ENCODE measurements around the gene TSC1.

The TSC1 gene

DNA sequence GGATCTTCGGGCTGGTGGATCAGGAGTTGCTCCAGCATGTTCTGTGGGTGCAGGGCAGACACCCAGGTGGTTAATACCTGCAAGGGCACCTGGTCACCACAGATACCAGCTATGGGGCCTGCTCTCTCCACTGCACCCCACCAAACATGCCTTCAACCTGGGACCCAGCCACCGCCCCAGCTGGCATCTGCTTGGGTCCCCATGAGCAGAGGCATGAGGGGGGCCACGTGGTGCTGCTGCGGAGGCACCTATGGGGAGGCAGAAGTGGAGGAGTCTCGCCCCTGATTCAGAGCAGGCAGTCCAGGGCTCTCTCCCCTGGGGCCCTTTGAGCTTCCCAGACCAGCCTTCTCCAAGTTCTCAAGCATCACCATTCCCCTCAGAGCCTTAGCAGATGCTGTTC, 69.3 kb downstream of the TSC1 start:
- TF ChIP-seq EZH2phosphoT487 (IDR thresholded peaks at IDR 0.05; ENCODE audit: borderline replicate concordance) = no peak
- TF ChIP-seq, protein P1, sequence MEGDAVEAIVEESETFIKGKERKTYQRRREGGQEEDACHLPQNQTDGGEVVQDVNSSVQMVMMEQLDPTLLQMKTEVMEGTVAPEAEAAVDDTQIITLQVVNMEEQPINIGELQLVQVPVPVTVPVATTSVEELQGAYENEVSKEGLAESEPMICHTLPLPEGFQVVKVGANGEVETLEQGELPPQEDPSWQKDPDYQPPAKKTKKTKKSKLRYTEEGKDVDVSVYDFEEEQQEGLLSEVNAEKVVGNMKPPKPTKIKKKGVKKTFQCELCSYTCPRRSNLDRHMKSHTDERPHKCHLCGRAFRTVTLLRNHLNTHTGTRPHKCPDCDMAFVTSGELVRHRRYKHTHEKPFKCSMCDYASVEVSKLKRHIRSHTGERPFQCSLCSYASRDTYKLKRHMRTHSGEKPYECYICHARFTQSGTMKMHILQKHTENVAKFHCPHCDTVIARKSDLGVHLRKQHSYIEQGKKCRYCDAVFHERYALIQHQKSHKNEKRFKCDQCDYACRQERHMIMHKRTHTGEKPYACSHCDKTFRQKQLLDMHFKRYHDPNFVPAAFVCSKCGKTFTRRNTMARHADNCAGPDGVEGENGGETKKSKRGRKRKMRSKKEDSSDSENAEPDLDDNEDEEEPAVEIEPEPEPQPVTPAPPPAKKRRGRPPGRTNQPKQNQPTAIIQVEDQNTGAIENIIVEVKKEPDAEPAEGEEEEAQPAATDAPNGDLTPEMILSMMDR (conservative IDR thresholded peaks at IDR 0.05; ENCODE audit: low read length) = no peak
- no peaks in the 10 kb centered on the region for H3K9me3 ChIP-seq (ENCODE audit: insufficient read depth, low read depth, low read length)
- no peaks in the 10 kb centered on the region for H4K20me1 ChIP-seq (ENCODE audit: insufficient read depth, low read length, poor library complexity, severe bottlenecking)

DNA sequence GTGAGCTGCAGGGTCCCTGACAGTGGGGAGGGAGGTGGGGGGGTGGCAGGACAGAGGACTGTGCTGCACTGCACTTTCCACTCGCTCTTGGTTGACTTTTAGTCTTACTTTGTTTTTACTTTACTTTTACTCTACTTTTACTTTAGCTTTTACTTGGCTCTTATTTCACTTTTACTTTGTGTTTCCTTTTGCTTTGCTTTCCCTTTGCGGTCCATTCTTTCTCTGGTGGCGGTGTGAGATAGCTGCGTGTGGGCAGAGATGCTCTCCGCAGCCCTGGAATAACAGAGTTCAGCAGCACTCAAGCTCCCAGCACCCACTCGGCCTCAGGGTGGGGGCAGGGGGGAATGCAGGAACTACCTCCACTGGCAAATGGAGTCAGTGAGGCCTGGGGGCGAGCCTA, 71.0 kb downstream of the TSC1 start:
- Histone ChIP-seq H3K9me2 (replicated peaks; ENCODE audit: low read depth, low read length) (no peaks in the 10 kb centered on the region), H2AFZ (ENCODE audit: low read length) (no peak overlapping the region), H3K36me3 (ENCODE audit: insufficient read depth, low read length) (no peaks in the 10 kb centered on the region), H3F3A (ENCODE audit: low read depth) (no peaks in the 10 kb centered on the region), H3K79me2 (ENCODE audit: insufficient read depth, low read length) (peaks cover 2% of the 10 kb centered on the region), H4K20me1 (ENCODE audit: insufficient read depth, low read length, poor library complexity, severe bottlenecking) (no peaks in the 10 kb centered on the region), H3K27me3 (ENCODE audit: insufficient read depth, low read length, poor library complexity, severe bottlenecking) (no peaks in the 10 kb centered on the region), H3K4me2 (ENCODE audit: low read depth, low read length, poor library complexity, severe bottlenecking) (no peak overlapping the region), H3K9ac (ENCODE audit: low read depth, low read length, poor library complexity, severe bottlenecking) (no peak overlapping the region), H3K9me3 (ENCODE audit: insufficient read depth, low read depth, low read length) (no peaks in the 10 kb centered on the region), H3K4me1 (ENCODE audit: insufficient read depth, low read length, poor library complexity, severe bottlenecking) (peaks cover 16% of the 10 kb centered on the region), H3K4me3 (ENCODE audit: low read length, poor library complexity, severe bottlenecking) (no peak overlapping the region)
- no peak for TF ChIP-seq EZH2phosphoT487 (IDR thresholded peaks at IDR 0.05; ENCODE audit: borderline replicate concordance)
- TF ChIP-seq, protein P1 (conservative IDR thresholded peaks at IDR 0.05; ENCODE audit: low read length) = no peak

More for the DNA sequence above, 69.3 kb downstream of the TSC1 start:
- Histone ChIP-seq H3K4me2 (ENCODE audit: low read depth, low read length, poor library complexity, severe bottlenecking) (no peak overlapping the region), H3K4me3 (ENCODE audit: low read length, poor library complexity, severe bottlenecking) (no peak overlapping the region), H3K9me2 (replicated peaks; ENCODE audit: low read depth, low read length) (no peaks in the 10 kb centered on the region), H3K36me3 (ENCODE audit: insufficient read depth, low read length) (no peaks in the 10 kb centered on the region), H3K79me2 (ENCODE audit: insufficient read depth, low read length) (peaks cover 12% of the 10 kb centered on the region), H2AFZ (ENCODE audit: low read length) (no peak overlapping the region), H3F3A (ENCODE audit: low read depth) (no peaks in the 10 kb centered on the region), H3K27me3 (ENCODE audit: insufficient read depth, low read length, poor library complexity, severe bottlenecking) (no peaks in the 10 kb centered on the region), H3K9ac (ENCODE audit: low read depth, low read length, poor library complexity, severe bottlenecking) (no peak overlapping the region), H3K4me1 (ENCODE audit: insufficient read depth, low read length, poor library complexity, severe bottlenecking) (peaks cover 29% of the 10 kb centered on the region)

DNA sequence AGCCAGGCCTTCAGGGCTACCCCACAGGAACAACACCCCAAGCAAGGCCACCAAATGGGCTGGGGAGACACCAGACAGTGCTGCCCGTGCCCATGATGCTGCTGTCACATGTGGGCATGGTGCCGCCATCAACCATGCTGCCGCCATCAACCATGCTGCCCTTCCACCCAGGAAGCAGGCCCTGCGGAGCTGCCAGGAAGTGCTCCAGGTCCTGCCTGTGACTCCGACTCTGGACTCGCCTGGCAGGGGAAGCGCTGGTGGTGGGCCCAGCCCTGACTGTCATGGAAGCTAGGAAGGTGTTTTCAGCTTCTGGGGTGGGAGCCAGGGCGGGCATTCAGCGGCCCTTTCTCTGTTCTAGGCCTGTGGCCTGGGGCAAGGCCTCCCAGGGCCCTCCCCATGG, 75.2 kb downstream of the TSC1 start:
- no peaks in the 10 kb centered on the region for H3K27me3 ChIP-seq (ENCODE audit: insufficient read depth, low read length, poor library complexity, severe bottlenecking)
- H3K4me2 ChIP-seq (ENCODE audit: low read depth, low read length, poor library complexity, severe bottlenecking) = no peak overlapping the region
- no peaks in the 10 kb centered on the region for H3K9me2 ChIP-seq (replicated peaks; ENCODE audit: low read depth, low read length)
- no peaks in the 10 kb centered on the region for H3K79me2 ChIP-seq (ENCODE audit: insufficient read depth, low read length)
- no peaks in the 10 kb centered on the region for H3K9me3 ChIP-seq (ENCODE audit: insufficient read depth, low read depth, low read length)
- H3K4me3 ChIP-seq (ENCODE audit: low read length, poor library complexity, severe bottlenecking) = no peak overlapping the region
- TF ChIP-seq, protein P1 (conservative IDR thresholded peaks at IDR 0.05; ENCODE audit: low read length) = no peak
- no peak for TF ChIP-seq EZH2phosphoT487 (IDR thresholded peaks at IDR 0.05; ENCODE audit: borderline replicate concordance)
- no peaks in the 10 kb centered on the region for H3K36me3 ChIP-seq (ENCODE audit: insufficient read depth, low read length)
- H2AFZ ChIP-seq (ENCODE audit: low read length) = no peak overlapping the region
- H3K9ac ChIP-seq (ENCODE audit: low read depth, low read length, poor library complexity, severe bottlenecking) = no peak overlapping the region
- H3K4me1 ChIP-seq (ENCODE audit: insufficient read depth, low read length, poor library complexity, severe bottlenecking) = peaks cover 9% of the 10 kb centered on the region
- no peaks in the 10 kb centered on the region for H4K20me1 ChIP-seq (ENCODE audit: insufficient read depth, low read length, poor library complexity, severe bottlenecking)
- no peaks in the 10 kb centered on the region for H3F3A ChIP-seq (ENCODE audit: low read depth)
